ENCODE results near the gene MXRA7. TPM values are rescaled to one million over a fixed set of nuclear protein-coding genes. Genes with fewer than 3 reads are reported as not detected.
A peak's percentile ranks its signal among the peaks of the same experiment; 100 is the strongest.
"Not testable (repeated sequence)": the region's sequence is repeated elsewhere in the genome, so short reads cannot be mapped to it uniquely, and the experiment has no call there.

MXRA7 gene
- total RNA-seq, 6 experiments from 2014 or later = 180 to 259 (median 192) TPM

DNA sequence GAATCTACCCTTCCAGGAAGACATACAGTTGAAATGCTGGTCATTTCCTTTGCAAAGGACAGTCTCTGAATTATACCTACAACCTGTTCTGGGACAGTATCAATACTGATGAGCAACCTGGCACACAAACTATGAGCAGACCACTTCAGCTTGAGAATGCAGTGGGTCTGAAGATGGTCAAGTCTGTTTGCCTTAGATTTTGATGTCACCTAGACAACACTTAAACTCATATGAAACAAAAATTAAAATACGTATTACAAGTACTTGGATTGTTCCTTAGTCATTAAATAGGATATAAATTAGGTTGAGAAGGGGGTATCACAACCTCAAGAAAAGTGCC lies 22.8 kb upstream of the MXRA7 start:
- H3K4me1 Mint-ChIP-seq (ENCODE audit: low read depth) = peaks cover 39% of the 10 kb centered on the region
- peak overlapping the region; percentile 96 for H3K27ac Mint-ChIP-seq
- no peak for DNase-seq
- no peaks in the 10 kb centered on the region for H3K9me3 Mint-ChIP-seq
- H3K36me3 Mint-ChIP-seq (ENCODE audit: low read depth) = peaks cover 40% of the 10 kb centered on the region
- H3K27me3 Mint-ChIP-seq (ENCODE audit: insufficient read depth) = peaks cover 15% of the 10 kb centered on the region
- peak overlapping the region; percentile 99 for H3K4me3 Mint-ChIP-seq
- no peak for TF ChIP-seq CTCF (IDR thresholded peaks at IDR 0.05)

- H3K27ac Mint-ChIP-seq = peak overlapping the region; percentile 96
- peak overlapping the region; percentile 99 for H3K4me3 Mint-ChIP-seq
- H3K9me3 Mint-ChIP-seq = no peaks in the 10 kb centered on the region
Measured at GRCh38 chr17:76732734-76733617, 22.2 kb upstream of the MXRA7 start.

DNA sequence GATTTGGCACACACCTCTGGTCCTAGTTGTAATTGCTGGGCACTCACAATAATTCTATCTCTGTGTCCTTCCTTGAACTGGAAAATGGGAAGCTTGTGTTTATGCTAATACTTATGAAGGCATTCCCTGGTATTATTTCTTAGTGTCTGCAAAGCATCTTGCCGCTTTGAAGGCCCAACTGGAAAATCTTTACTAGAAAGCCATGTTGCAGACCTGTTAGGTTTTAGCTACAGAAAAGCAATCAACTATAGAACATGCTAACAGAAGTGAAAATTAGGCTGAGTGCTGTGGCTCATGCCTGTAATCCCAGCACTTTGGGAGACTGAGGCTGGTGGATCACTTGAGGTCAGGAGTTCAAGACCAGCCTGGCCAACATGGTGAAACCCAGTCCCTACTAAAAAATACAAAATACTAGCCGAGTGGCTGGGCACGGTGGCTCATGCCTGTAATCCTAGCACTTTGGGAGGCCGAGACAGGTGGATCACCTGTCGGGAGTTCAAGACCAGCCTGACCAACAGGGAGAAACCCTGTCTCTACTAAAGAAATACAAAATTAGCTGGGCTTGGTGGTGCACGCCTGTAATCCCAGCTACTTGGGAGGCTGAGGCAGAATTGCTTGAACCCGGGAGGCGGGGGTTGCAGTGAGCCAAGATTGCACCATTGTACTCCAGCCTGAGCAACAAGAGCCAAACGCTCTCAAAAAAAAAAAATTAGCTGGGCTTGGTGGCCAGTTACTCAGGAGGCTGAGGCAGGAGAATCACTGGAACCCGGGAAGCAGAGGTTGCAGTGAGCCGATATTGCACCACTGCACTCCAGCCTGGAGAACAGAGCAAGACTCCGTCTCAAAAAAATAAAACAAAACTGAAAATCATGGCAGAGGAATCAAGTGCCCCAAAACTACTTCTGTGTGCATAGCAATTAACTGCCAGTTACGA lies 21.3 kb upstream of the MXRA7 start:
- not testable (repeated sequence) for DNase-seq, H3K27ac Mint-ChIP-seq, H3K4me3 Mint-ChIP-seq, H3K9me3 Mint-ChIP-seq
- peaks cover 48% of the 10 kb centered on the region for H3K4me1 Mint-ChIP-seq (ENCODE audit: low read depth)
- H3K27me3 Mint-ChIP-seq (ENCODE audit: insufficient read depth) = peaks cover 13% of the 10 kb centered on the region
- peaks cover 46% of the 10 kb centered on the region for H3K36me3 Mint-ChIP-seq (ENCODE audit: low read depth)

More at GRCh38 chr17:76732734-76733617, 22.2 kb upstream of the MXRA7 start:
- Mint-ChIP-seq H3K27me3 (ENCODE audit: insufficient read depth) (peaks cover 15% of the 10 kb centered on the region), H3K4me1 (ENCODE audit: low read depth) (peaks cover 41% of the 10 kb centered on the region), H3K36me3 (ENCODE audit: low read depth) (peaks cover 40% of the 10 kb centered on the region)
- TF ChIP-seq CTCF (IDR thresholded peaks at IDR 0.05) = no peak
- DNase-seq = no peak

DNA sequence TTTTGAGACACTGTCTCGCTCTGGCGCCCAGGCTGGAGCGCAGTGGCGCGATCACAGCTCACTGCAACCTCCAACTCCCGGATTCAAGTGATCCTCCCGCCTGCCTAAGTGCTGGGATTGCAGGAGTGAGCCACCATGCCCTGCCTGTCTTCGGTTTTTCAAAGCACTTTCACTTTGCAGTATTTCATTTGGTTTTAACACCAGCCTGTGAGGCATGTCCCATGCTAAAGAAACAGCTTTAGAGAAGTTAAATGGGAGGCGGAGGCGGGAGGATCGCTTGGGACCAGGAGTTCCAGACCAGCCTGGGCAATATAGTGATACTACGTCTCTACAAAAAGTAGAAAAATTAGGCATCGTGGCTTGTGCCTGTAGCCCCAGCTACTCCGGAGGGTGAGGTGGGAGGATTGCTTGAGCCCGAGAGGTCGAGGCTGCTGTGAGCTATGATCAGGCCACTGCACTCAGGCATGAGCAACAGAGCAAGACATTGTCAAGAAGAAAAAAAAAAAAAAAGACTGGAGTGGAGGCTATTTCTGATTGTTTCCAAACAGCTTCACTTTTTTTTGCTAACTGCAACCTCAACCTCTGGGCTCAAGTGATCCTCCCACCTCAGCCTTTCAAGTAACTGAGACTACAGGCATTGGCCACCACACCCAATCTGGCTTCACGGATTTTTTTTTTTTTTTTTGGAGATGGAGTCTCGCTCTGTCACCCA lies 17.1 kb upstream of the MXRA7 start:
- H3K9me3 Mint-ChIP-seq = no peaks in the 10 kb centered on the region
- peak; percentile 34 for DNase-seq
- peak overlapping the region; percentile 96 for H3K27ac Mint-ChIP-seq
- peaks cover 3% of the 10 kb centered on the region; the same call in 1 of the 2 replicates for H3K27me3 Mint-ChIP-seq (ENCODE audit: insufficient read depth)
- peaks cover 27% of the 10 kb centered on the region for H3K36me3 Mint-ChIP-seq (ENCODE audit: low read depth)
- peaks cover 34% of the 10 kb centered on the region for H3K4me1 Mint-ChIP-seq (ENCODE audit: low read depth)
- peak overlapping the region; percentile 95 for H3K4me3 Mint-ChIP-seq
- no peak for TF ChIP-seq CTCF (IDR thresholded peaks at IDR 0.05)

DNA sequence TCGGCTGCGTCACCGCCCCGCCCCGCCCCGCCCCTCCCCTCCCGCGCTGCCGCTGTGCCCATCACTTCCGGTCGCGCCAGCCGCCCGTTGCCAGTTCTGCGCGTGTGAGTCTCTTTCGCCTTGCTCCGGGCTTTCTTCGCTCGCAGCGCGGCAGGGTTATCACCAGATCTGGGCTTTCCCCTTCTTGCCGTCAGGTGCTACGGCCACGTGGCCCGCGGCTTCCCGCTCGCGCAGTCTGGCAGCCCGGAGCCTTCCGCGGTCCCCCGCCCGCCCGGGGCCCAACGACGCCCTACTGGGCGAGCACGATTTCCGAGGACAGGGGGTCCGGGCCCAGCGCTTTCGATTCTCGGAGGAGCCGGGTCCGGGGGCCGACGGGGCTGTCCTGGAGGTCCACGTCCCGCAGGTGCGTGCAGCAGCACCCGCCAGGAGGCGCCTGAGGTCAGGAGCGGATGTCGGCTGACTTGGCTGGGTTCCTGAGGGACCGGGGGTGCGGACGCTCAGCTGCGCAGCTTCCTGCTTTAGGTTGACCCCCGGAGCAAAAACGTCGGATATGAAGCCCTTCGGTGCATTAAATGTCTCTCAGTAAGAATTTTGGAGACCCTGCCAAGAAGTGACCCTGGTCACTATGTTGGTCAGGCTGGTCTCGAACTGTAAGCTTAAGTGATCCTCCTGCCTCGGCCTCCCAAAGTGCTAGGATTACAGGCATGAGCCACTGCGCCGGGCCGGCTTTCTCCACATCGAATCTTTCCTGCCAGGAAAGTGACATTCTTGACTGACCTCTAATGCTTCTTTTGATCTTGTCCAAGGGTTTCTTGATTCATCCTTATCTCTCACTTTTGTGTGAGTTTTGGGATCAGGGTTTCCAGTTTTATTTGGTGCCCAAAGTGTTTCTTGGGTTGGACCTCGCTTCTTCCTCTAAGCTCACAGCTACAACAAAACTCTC lies 16.3 kb upstream of the MXRA7 start, which contains the start of gene METTL23:
Gene METTL23, plus strand, starts transcription at position 64 of the 943 bp plus-strand sequence. CDS start 2,872 bp downstream, outside the sequence.
- H3K36me3 Mint-ChIP-seq (ENCODE audit: low read depth) = peaks cover 30% of the 10 kb centered on the region
- peaks cover 3% of the 10 kb centered on the region; the same call in 1 of the 2 replicates for H3K27me3 Mint-ChIP-seq (ENCODE audit: insufficient read depth)
- H3K4me3 Mint-ChIP-seq = peak within 1 kb of the TSS; percentile 95
- peak within 1 kb of the TSS; percentile 96 for H3K27ac Mint-ChIP-seq
- DNase-seq = peak; percentile 57
- H3K4me1 Mint-ChIP-seq (ENCODE audit: low read depth) = peaks cover 29% of the 10 kb centered on the region
- peak; percentile 85 for TF ChIP-seq CTCF (IDR thresholded peaks at IDR 0.05)
- no peaks in the 10 kb centered on the region for H3K9me3 Mint-ChIP-seq
